Uterus (tissue), 2 donors: ENCODE data around the gene CDH12.

ENCODE experiments used
- POLR2A ChIP-seq, 2 donors: fragments of 450-650 bp; IDR thresholded peaks; one replicate each; pipeline ENCODE4 v1.6.1; 2016; ENCODE audit warnings: antibody characterized with exemption in 2 of 2, mild to moderate bottlenecking in 1 of 2, moderate library complexity in 1 of 2
- TF ChIP-seq, protein P1 (sequence below), 4 experiments: fragments of 200-600 bp in 2 of 4; fragments of 450-650 bp in 2 of 4; sonication (generic) in 2 of 4; IDR thresholded peaks; one replicate each; pipeline ENCODE4 v1.5.1; 2016 to 2019; ENCODE audit warnings: antibody characterized with exemption in 4 of 4, mild to moderate bottlenecking in 2 of 4, moderate library complexity in 1 of 4

- TF ChIP-seq, protein P1, sequence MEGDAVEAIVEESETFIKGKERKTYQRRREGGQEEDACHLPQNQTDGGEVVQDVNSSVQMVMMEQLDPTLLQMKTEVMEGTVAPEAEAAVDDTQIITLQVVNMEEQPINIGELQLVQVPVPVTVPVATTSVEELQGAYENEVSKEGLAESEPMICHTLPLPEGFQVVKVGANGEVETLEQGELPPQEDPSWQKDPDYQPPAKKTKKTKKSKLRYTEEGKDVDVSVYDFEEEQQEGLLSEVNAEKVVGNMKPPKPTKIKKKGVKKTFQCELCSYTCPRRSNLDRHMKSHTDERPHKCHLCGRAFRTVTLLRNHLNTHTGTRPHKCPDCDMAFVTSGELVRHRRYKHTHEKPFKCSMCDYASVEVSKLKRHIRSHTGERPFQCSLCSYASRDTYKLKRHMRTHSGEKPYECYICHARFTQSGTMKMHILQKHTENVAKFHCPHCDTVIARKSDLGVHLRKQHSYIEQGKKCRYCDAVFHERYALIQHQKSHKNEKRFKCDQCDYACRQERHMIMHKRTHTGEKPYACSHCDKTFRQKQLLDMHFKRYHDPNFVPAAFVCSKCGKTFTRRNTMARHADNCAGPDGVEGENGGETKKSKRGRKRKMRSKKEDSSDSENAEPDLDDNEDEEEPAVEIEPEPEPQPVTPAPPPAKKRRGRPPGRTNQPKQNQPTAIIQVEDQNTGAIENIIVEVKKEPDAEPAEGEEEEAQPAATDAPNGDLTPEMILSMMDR (IDR thresholded peaks at IDR 0.05), result no peak
- TF ChIP-seq POLR2A (IDR thresholded peaks at IDR 0.05), result no peak
Measured at GRCh38 chr5:22900801-22901310, 47.7 kb upstream of the CDH12 start.
